NCI-H226 (cell line): ENCODE results near the gene SLC18A2.

Experiments
- DNase-seq: peaks from one replicate; pipeline ENCODE4 v3.0.0-alpha.2; 2015

SLC18A2 gene

GRCh38 chr10:117320050-117320665, 79.2 kb downstream of the SLC18A2 start:
- DNase-seq: no peak

- DNase-seq: no peak
Observed at GRCh38 chr10:117322260-117322659, 81.3 kb downstream of the SLC18A2 start.

GRCh38 chr10:117324367-117324766, 83.5 kb downstream of the SLC18A2 start:
- no peak for DNase-seq

GRCh38 chr10:117327262-117327661, 86.3 kb downstream of the SLC18A2 start:
- DNase-seq: no peak
